Bronchial epithelial cell (primary cell): ENCODE measurements around the gene SPINK14. TPM values are rescaled to one million over a fixed set of nuclear protein-coding genes. Genes with fewer than 3 reads are reported as not detected.

Experiments used
- DNase-seq: peaks from one replicate; pipeline ENCODE4 v3.0.0-alpha.2; 2010; ENCODE audit warnings: low read depth
- FAIRE-seq: peaks from 2 replicates; lab custom pipeline; 2011; peaks lifted over from hg19 to GRCh38; lab: Jason Lieb, UNC
- H3K27me3 ChIP-seq: 2 replicates; pipeline ENCODE4 v1.5.1; 2011; ENCODE audit warnings: low read length; ENCODE audit not compliant: control insufficient read depth, insufficient read depth
- H3K36me3 ChIP-seq: 2 replicates; pipeline ENCODE4 v1.5.1; 2011; ENCODE audit warnings: low read length; ENCODE audit not compliant: control insufficient read depth, insufficient read depth
- H3K4me3 ChIP-seq: 2 replicates; pipeline ENCODE4 v1.5.1; 2011; ENCODE audit warnings: mild to moderate bottlenecking, low read depth, low read length, control low read depth
- total RNA-seq: library from RNA; depleted of rRNA; stranded (reverse); fragments of >200 nt; gene quantifications from 2 replicates; pipeline ENCODE4 v1.2.1, GENCODE V29; 2014
- TF ChIP-seq, protein P1 (sequence below): IDR thresholded peaks from 2 replicates; pipeline ENCODE4 v1.5.1; 2011; ENCODE audit warnings: mild to moderate bottlenecking, moderate library complexity, low read length, control low read depth, inconsistent platforms; ENCODE audit not compliant: insufficient read depth, severe bottlenecking

Gene SPINK14
- total RNA-seq, 1 donor from 2014 or later: not detected

- H3K27me3 ChIP-seq: no peaks in the 10 kb centered on the region
- FAIRE-seq (no peak), DNase-seq (peak; percentile 92)
- TF ChIP-seq, protein P1, sequence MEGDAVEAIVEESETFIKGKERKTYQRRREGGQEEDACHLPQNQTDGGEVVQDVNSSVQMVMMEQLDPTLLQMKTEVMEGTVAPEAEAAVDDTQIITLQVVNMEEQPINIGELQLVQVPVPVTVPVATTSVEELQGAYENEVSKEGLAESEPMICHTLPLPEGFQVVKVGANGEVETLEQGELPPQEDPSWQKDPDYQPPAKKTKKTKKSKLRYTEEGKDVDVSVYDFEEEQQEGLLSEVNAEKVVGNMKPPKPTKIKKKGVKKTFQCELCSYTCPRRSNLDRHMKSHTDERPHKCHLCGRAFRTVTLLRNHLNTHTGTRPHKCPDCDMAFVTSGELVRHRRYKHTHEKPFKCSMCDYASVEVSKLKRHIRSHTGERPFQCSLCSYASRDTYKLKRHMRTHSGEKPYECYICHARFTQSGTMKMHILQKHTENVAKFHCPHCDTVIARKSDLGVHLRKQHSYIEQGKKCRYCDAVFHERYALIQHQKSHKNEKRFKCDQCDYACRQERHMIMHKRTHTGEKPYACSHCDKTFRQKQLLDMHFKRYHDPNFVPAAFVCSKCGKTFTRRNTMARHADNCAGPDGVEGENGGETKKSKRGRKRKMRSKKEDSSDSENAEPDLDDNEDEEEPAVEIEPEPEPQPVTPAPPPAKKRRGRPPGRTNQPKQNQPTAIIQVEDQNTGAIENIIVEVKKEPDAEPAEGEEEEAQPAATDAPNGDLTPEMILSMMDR: no peak
- H3K4me3 ChIP-seq: no peak within 1 kb of the TSS
- H3K36me3 ChIP-seq: no peaks in the 10 kb centered on the region
These were observed 34.3 kb downstream of the SPINK14 start, which contains the start of gene SPINK6 for GRCh38 chr5:148202531-148203203. TSS of gene SPINK6 (plus strand) at chr5:148203042. CDS start at chr5:148203097, 55 bp downstream.

DNA sequence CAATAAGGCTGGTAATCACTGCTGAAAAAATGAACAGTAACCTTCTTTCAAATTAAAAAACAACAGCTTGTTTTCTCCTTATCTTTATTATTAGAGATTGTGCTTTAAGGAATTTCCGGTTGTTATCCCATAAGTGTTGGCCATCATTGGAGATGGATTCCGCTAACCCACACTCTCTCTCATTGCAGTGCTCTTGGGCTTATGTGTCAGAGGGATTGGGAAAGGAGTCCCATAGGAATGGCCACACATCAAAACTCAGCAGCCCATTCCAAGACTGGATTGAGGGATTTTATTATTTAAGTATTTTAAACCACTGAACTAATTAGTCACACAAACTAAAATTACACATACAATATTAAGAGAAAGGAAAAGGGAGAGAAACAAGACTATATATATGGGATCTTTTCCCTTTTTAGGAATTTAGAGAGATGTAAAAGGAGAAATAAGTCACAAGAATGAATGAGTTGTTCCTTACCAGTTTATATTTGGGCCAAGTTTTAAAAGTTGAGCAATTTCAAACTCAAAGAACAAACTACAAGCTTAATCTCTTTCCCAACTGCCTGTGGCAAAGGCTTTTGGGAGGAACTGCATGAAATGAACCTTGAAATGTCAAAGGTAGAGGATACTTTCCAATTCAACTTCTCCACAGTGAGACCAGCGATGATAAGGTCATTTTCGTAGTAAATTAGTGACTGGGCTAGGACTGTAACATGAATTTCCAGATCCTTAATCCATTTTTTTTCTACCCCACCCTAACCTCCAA, 36.9 kb downstream of the SPINK14 start:
- FAIRE-seq (no peak), DNase-seq (no peak)
- H3K4me3 ChIP-seq: no peak overlapping the region
- H3K27me3 ChIP-seq: no peaks in the 10 kb centered on the region
- TF ChIP-seq, protein P1: no peak
- no peaks in the 10 kb centered on the region for H3K36me3 ChIP-seq

DNA sequence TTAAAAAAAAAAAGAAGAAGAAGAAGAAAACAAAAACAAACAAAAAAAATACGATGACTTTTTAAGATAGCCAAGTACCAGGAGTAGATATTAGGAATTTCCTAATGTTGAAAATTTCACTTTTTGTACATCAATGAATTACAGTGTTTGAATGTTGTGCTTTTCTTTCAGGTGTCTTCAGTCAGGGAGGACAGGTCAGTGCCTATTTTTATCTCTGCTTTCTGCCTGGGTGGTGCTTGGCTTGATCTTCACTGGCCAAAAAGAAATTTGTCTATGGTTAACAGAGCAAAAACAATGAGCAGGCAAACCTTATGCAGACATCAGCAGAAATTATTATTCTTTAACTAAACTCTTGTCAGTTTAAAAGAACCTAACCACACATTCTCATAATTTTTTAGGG, 37.5 kb downstream of the SPINK14 start:
- TF ChIP-seq, protein P1: no peak
- H3K36me3 ChIP-seq: no peaks in the 10 kb centered on the region
- no peak for DNase-seq
- H3K4me3 ChIP-seq: no peak overlapping the region
- H3K27me3 ChIP-seq: no peaks in the 10 kb centered on the region
- FAIRE-seq: no peak

- DNase-seq (no peak), FAIRE-seq (no peak)
- Histone ChIP-seq H3K4me3 (no peak overlapping the region), H3K27me3 (no peaks in the 10 kb centered on the region), H3K36me3 (no peaks in the 10 kb centered on the region)
- TF ChIP-seq, protein P1: no peak
These were observed 38.3 kb downstream of the SPINK14 start for GRCh38 chr5:148206620-148207019.

DNA sequence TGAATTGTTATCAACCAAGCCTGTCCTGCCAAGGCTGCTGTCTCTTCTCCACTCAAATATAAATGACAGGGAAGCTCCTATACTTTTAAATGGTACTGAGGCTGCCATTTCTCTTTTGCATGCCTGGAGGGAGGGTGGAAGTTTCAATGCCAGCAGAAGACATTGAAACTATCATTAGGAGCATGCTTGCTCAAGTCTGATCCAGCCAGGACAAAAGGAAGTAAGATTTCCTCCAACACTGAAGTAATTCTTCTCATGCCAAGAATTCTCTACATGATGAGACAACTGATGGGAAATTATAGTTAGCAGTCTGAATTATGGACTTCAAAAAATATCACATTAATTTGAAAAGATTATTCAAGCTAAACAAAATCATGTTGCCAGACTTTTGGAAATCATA, 39.9 kb downstream of the SPINK14 start:
- TF ChIP-seq, protein P1: no peak
- Histone ChIP-seq H3K4me3 (no peak overlapping the region), H3K36me3 (no peaks in the 10 kb centered on the region), H3K27me3 (no peaks in the 10 kb centered on the region)
- no peak for FAIRE-seq
- DNase-seq: peak; percentile 54
